Measurements from ENCODE around the gene KCNMA1.

Gene KCNMA1

DNA sequence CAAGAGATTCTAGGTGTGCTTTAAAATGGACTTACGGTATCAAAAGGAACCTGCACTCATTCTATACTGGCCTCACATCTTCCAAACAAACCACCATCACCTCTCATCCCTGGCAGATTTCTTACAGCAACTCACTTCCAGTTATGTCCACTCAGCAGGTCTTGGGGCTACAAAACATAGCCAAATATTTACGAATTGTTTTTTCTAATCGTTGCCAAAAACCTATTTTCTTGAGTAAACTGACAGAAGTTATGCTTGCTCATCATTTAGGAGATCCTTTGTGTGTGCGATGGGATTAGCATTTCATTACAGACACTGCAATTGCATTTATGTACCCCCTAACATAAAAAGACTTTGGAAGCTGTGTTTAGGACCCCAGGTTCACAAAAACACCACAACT is 2.7 kb downstream of the KCNMA1 start:
- no peak for DNase-seq (ENCODE audit: low read depth in 2 of 2)

DNA sequence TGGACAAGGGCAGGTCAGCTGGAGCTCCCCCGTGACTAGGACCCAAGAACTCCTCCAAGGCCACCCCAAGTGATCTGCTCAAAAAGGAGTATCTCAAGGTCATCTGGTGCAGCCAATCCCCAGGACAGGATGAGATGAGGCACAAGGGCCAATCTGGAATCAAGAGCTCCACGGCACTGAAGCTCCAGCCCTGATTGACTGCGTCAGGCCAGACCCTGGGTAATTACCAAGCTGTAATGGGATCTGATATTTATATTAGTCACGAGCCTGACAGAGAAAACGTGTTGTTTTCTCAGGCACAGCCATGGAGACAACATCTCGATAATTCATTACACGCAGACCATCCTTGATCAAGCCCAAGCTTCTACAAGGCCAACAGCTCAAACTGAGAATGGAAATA is 4.2 kb downstream of the KCNMA1 start:
- DNase-seq (ENCODE audit: low read depth in 2 of 2), result no peak

DNA sequence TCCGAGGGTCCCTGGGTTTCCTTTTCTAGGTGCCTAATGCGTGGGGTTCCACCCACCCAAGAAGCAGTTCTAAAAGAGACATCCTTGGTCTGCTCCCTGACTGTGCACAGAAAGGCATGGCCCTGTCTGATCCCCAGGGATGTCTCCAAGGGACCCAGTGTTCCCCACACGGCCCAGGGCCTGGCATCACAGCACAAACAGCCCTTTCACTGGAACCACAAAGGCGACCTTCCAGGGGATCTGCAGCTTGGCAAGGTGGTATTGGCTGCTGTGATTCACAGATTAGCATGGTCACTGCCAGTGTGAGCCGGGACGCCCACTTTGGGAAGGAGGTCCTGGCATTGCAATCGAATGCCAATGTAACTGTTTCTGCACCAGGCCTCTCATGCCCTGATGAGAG is 6.4 kb downstream of the KCNMA1 start:
- DNase-seq (ENCODE audit: low read depth in 2 of 2), result no peak

DNA sequence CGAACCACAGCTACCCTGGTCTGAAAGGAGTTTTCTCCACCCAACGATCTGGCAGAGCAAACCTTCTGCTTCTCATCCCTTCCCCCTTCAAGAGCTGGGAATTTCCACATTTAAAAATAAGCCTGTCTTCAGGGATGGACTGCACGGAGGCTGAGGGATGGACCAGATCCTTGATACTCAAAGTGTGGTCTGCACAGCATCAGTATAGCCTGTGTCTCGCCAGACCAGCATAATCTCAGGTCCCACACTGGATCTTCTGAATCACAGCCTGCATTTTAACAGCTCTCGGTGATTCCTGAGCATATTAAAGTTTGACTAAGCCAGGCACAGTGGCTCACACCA is 7.1 kb downstream of the KCNMA1 start:
- DNase-seq (ENCODE audit: low read depth in 2 of 2), result no peak

DNA sequence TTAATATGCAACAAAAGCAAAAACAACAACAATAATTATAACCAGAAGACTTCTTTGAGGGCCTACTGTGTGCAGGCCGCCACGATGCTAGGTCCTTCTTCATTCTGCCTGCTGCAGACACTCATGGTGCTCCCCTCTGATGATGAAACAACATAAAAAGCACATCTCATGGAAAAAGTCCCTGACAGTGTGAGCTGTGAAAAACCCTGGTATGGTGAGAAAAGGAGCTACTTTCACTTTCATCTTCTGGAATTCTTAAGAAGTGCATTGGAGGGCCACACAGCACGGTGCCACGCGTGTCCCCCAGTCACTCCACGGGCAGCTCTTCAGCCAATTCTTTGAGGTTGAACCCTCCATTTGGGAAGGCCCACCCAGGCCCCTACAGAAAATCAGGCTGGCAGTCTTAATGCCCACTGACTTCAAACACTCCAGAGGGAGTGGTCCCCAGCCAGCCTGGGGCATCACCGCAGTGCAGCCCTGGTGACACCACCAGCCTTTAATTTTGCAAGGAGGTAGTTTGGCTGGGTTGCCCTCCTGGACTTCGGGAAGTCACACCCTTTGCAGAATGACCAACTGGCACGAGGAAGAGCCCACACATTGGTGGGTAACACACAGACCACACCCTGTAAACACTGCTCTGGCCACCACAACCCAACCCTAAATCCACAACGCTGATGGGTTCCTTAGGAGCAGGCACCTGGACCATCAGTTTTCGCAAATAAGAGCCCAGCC is 7.7 kb downstream of the KCNMA1 start:
- no peak for DNase-seq (ENCODE audit: low read depth in 2 of 2)

DNA sequence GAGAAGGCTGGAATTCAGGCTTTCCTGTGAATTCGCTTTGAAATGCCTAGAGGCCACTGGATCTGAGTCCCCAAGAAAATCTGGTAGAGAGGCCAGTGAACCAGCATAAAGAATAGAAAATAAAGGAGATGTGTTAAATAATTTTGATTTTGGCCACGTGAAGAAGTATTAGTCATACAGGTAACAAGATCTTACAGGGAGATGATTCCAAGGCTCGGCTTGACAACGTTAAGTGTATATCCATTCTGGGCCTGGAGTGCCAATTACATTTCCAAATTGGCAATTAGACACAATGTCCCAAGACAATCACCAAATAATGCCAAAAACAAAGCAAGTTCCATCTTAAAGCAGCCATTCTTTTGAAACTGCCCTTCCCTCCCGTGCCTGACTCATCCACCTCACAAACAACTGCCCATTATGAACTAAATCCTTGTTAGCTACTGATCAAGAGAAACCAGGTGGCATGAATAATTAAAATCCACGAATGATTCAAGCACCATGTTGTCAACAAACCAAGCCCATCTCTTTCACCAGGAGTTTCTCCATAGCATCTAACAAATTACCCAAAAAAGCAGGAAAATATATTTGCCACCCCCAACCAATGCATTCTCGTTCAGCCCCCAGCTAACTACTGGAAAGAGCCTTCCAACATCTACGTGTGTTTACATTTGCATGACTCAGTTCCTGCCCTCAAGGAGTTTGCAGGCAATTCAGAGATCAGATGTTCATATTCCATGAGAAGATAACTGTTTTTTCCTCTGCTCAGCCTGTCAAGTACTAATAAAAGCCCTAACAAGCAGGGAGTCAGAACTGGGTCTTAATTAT is 8.5 kb downstream of the KCNMA1 start:
- DNase-seq (ENCODE audit: low read depth in 2 of 2), result no peak

DNA sequence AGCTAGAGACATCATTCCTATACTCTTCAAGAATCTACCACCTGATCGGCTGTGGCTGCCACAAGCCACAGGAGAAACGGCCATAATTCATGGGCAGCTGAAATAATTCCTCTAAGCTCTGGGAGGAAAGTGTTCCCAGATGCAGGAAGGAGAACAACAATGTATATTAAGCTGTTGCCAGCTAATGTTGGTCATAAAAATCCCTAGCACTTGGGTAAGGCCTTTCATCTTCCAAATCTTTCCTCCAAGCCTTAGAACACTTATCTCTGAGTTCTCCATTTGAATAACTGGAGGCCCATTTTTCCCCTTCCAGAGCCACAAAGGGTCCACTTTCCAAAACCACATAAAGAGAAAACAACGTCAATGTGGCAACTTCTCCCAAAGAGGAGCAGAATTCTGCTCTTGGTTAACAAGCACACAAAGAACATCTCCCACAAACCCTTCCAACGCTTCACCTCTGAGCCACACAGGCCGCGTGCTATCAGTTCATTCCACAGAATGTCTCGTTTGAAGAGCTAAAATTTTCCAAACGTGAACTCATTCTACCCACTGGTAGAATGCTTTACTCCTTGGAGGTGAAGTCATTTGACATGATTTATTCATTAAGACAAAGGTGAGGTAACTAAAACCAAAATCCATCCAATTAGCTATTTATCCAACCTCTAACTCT is 11.2 kb downstream of the KCNMA1 start:
- peak; percentile 80 to 85 for DNase-seq (ENCODE audit: low read depth in 2 of 2)

DNA sequence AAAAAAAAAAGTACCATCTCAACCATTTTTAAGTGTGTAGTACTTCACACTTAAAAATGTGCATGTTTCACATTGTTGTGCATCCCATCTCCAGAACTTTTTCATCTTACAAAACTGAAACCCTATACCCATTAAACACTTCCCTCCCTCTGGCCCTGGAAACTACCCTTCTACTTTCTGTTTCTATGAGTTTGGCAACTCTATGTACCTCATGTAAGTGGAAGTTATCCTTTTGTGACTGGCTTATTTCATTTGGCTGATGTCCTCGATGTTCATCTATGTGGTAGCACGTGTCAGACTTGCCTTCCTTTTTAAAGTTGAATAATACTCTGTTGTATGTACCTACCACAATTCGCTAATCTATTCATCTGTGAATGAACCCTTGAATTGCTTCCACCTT is 12.2 kb downstream of the KCNMA1 start:
- DNase-seq (ENCODE audit: low read depth in 2 of 2), result no peak

DNA sequence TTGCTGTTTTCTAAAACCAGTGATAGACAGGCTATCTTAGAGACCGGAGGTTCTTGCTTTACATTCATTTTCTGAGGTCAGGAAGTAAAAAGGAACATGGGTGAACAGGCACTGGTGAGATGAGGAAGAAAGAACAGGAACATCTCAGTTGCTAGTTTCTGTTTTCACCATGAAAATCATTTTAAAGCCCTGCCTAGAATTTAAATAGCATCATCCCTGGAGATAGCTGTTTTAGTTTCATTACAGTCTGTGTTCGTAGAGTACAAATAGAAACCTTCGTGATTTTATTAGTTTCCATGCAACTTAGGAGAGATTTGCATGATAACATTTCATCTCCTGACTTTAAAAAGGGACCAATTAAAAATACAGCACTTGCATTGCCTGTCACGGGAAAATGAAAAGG is 14.7 kb downstream of the KCNMA1 start:
- no peak for DNase-seq (ENCODE audit: low read depth in 2 of 2)

DNA sequence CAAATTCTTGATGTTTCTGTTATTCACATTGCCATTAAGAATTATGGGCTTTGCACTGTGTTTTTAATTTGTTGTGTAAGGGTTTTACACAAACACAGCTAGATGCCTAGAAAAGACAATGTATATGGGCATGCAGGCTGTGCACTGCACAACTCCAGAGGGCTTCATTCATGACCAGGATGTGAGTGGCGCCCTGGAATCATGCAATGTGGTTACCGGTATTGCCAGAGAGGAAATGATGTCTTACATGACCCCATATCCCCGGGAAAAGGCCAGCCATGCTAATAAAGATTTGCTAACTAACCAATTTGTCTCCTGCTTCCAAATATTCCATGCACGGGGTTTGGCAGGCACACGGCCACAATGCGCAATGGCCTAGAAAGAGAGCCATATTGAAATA is 16.9 kb downstream of the KCNMA1 start:
- DNase-seq (ENCODE audit: low read depth in 2 of 2), result no peak

DNA sequence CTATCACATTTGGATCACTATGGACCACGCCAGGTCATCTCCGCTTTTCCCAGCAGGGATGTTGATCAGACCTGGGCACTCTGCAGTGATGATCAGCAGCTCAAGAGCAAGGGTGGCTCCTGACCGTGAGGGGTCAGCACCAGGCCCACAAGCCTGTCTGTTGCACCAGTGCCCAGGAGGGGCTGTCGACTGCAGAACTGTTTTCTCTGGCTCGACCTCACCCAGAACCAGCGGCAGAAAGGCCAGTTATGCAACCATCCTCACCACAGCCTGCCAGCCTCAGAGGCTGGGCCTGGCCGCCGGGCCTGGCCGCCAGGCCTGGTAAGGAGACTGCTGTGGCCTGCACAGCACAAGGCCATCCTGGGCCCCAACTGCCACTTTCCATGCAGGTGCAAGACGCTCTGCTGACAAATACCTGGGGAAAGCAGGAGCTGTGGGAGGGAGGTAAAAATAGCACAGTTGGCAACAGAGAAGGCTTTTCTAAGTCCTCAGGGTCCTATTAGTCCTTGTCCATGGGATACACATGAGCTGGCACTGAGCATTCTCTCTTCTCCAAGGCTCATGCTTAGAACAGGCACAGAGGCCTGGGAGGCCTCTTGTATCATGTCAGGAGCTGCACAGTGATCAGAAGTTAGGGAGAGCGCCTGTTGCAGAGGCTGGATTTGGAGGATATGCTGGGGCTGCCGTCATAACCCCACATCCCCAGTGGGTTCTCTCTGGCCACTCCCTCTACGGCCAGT is 17.5 kb downstream of the KCNMA1 start:
- no peak for DNase-seq (ENCODE audit: low read depth in 2 of 2)

DNA sequence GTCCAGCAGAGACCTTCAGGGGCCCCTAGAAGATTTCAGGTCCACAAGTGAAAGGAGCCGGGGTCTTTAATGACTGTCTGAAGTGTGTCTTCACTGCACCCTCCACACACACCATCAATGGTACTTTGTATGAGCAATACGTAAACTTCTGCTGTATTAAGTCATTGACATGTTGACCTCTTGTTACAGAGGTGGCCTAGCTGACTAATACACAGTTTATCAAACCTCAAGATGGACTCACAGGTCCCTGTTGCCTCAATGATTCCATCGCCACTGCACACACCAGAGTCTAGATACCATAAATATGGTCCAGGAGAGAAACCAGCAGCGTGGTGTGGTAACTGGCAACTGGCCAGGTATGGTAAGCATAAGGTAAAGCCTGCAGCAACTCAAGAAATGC is 19.5 kb downstream of the KCNMA1 start:
- no peak for DNase-seq (ENCODE audit: low read depth in 2 of 2)

DNA sequence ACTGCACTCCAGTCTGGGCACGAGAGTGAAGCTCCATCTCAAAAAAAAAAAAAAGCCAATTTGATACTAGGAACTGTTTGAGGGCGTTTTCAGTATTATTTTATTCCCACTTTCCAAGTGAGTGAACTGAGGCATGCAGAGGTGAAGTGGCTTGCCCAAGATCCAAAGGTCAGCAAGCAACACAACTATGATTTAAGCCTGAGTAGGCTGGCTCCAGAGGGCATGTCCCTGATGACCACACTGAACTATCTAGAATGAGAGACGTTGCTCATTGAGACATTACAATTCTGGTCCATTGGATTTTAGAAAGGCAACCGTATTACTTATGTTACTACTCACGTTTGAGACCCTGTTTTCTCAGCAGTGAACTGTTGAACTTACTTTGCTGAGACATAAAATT is 20.8 kb downstream of the KCNMA1 start:
- DNase-seq (ENCODE audit: low read depth in 2 of 2), result no peak

DNA sequence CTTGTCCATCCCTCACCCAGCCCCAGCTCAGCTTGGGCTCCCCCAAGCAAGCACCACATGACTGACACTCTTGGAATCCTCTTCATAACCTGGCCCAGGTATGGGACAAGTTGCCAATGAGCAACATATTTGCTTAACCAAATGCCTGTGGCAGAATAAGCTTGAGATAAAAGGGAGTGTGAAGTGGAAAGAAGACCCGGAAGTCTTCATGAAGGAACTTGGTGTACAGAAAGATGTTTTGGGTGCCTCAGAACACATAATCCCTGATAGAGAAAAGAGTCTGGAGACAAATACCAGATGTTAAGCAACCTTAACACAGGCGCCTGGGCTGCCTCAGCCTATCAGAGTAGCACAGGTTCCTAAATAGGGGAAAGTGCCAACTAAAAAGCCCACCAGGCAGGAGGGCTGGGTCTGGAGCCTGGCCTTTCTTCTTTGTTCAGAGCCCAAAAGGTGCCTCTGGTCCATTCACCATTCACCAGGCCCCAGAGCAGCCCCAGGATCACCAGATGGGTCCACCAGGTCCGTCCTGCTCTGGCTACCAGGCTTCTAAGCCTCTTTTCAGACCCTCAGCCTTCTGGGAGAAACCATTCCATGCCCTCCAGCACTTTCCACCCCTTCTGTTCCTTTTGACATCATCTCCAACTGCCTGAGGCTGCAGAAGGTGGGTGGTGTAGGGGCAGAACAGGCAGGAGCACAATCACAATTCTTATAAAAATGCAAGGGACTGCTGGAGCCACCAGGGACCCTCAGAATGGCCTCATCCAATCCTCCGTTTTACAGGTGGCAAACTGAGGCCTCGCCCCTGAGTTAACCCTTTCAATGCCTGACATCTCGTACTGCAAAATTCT is 22.6 kb downstream of the KCNMA1 start:
- no peak for DNase-seq (ENCODE audit: low read depth in 2 of 2)

DNA sequence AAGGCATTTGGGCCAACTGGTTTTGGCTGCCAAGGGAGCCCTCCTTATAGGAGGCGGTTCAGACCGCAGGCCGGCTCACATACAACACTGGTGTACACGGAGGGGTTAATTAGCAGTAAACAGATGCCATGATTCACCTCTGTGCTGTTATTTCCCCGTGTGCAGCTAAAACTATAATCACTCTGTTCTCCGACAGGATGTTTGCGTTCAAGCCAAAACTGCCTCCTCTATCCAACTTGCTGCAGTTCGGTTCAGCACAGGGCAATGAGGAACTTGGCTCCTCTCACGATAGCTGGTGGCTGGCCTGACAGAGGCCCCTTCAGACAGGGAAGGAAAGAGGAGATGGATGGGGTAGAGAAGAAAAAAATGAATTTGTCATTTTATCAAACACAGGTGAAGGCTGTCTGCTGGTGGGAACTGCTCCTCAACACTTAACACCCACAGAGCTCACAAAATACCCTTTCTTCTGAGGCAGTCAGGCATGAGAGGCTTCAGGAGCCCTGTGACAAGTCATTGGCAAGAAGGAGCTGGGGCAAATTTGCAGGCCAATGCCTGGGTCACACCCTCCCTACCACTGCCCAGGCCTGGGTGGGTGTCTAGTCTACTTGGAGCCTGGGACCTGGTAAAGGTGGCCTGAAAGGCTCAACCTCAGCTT is 24.0 kb downstream of the KCNMA1 start:
- DNase-seq (ENCODE audit: low read depth in 2 of 2), result no peak

DNA sequence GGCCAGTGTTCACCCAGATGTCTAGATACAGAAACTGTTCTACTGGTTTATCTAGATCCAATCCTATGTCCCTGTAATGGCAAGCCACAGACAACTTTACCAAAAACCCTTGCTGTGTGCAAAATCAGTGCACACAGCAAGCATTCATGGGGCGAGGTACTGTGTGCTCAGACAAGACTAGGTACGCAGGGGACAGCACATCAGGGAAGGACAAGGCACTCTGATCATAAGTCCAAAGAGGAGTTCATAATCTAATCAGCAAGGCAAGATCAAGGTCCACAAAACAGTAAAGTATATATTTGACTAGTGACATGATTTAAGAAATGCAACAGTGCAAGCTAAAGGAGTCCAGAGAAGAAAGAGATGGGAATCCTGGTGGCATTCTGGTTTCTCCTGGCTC is 25.9 kb downstream of the KCNMA1 start:
- no peak for DNase-seq (ENCODE audit: low read depth in 2 of 2)

DNA sequence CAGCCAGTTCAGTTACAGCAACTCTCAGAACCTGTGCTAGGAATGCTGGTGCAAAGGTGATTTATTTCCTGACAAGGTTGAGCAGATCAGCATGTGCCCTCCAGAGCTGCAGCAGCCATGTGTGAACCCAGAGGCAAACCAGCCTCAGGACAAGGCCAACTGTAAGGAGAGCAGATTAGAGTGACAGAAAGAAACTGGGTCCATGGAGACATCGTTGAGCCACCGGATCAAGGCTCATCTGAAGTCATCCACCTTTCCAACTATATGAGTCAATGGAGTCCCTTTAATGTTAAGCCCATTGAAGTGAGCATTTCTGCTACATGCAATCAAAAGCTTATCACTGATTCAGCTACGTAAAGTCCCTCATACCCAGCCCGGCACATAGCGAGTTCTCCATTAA is 26.4 kb downstream of the KCNMA1 start:
- no peak for DNase-seq (ENCODE audit: low read depth in 2 of 2)

DNA sequence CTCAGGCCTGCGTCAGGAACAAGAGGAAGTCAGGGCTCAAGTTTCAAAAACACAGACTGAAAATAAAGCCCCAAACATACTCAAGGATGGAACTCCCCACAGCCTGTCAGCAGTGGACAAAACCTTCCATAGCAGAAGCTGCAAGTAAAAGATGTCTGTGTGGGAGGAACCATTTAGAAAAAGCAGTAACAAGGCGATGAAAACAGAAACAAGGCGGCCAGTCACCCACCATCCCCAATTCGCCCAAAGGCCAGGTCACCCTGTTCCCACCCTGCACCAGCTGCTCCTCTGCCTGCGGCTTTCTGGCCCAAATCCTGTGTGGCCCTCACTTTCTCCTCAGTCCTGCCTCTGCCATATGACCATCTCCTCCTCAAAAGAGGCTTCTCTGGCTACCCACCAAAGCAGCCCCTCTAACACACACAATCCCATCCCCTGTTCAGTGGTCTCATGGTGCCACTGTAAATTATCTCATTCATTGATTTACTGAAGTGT is 27.8 kb downstream of the KCNMA1 start:
- DNase-seq (ENCODE audit: low read depth in 2 of 2), result no peak

DNA sequence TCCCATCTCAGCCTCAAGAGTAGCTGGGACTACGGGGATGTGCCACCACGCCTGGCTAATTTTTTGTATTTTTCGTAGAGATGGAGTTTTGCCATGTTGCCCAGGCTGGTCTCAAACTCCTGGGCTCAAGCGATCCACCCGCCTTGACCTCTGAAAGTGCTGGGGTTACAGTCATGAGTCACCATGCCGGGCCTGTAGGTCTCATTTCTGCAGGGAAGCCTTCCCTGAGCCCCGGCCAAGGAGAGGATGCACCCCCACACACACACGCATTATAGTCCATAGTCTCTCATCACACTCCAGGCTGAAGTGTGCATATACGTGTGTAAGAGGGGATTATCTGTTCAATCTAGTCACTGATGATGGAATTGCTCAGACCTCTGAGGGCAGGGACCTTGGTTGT is 29.3 kb downstream of the KCNMA1 start:
- DNase-seq (ENCODE audit: low read depth in 2 of 2), result no peak

DNA sequence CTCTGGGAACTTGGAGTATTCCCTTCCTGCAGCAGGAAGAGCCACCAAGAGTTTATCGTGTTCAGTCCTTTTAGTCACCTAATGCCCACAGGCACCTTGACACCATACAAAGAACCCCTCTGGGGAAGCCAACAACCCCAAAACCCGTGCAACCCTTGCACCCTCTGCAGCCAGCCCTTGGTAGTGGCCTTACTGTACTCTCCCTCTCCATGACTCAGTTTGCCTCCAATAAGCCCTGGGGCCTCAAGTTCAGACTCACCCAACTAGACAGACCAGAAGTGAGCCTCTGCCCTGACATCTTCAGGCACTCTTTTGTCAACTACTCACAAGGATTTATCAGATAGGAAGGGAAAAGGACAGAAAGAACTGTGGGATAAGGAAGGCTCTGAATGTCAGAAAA is 30.9 kb downstream of the KCNMA1 start:
- DNase-seq (ENCODE audit: low read depth in 2 of 2), result no peak

DNA sequence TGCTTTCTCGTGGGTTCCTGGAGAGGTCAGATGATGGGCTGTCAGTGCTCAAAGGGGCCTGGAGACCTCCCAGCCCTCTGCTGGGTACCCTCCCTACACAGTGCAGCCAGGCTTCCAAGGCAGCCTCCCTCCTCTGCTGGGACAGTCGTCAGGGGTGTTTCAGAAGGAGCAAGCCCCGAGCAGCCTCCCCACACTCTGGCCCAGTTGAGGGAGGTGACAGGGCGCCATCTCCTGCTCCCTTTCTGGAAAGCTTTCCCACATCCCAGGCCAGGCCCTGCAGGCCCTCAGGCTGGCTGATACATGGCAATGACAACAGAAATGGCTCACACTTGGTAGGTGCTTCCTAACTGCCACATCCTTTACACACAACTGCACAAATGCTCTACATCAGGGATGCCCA is 32.1 kb downstream of the KCNMA1 start:
- DNase-seq (ENCODE audit: low read depth in 2 of 2), result no peak

Measured in fibroblast of skin of left quadriceps (primary cell).